Measurements from ENCODE around the gene ACACB. TPM values are rescaled to one million over a fixed set of nuclear protein-coding genes. Genes with fewer than 3 reads are reported as not detected.

ACACB gene
- total RNA-seq, 1 experiment from 2014 or later, result 8.2 TPM

GRCh38 chr12:109228664-109229063 lies 112.3 kb downstream of the ACACB start:
- intact Hi-C loops (cut with micrococcal nuclease; ENCODE audit: unreplicated experiment), result no loop called here
- Histone ChIP-seq H3K27me3 (replicated peaks; ENCODE audit: insufficient read depth, low read depth, low read length, poor library complexity) (no peaks in the 10 kb centered on the region), H3K9me3 (ENCODE audit: low read depth, low read length, poor library complexity, severe bottlenecking) (no peaks in the 10 kb centered on the region), H3K4me3 (ENCODE audit: low read depth, low read length, poor library complexity, severe bottlenecking) (no peak overlapping the region), H3K36me3 (ENCODE audit: insufficient read depth, low read length, poor library complexity, severe bottlenecking) (no peaks in the 10 kb centered on the region), H3K4me1 (ENCODE audit: insufficient read depth, low read length, poor library complexity, severe bottlenecking) (no peaks in the 10 kb centered on the region), H3K27ac (ENCODE audit: low read depth, low read length, poor library complexity, severe bottlenecking) (no peak overlapping the region)
- no TSS peak for BruUV-seq (replicated peaks)
- ChIA-PET POLR2A (ENCODE audit: low non-redundant PET) (no interaction called here), CTCF (no interaction called here)
- no peak for TF ChIP-seq EZH2 (IDR thresholded peaks at IDR 0.05; ENCODE audit: borderline replicate concordance, low read depth, low read length, poor library complexity, severe bottlenecking)
- no peak for DNase-seq (ENCODE audit: low spot score)

- intact Hi-C loops (cut with micrococcal nuclease; ENCODE audit: unreplicated experiment), result no loop called here
- Histone ChIP-seq H3K4me3 (ENCODE audit: low read depth, low read length, poor library complexity, severe bottlenecking) (no peak overlapping the region), H3K27me3 (replicated peaks; ENCODE audit: insufficient read depth, low read depth, low read length, poor library complexity) (no peaks in the 10 kb centered on the region), H3K27ac (ENCODE audit: low read depth, low read length, poor library complexity, severe bottlenecking) (no peak overlapping the region), H3K4me1 (ENCODE audit: insufficient read depth, low read length, poor library complexity, severe bottlenecking) (no peaks in the 10 kb centered on the region), H3K36me3 (ENCODE audit: insufficient read depth, low read length, poor library complexity, severe bottlenecking) (no peaks in the 10 kb centered on the region), H3K9me3 (ENCODE audit: low read depth, low read length, poor library complexity, severe bottlenecking) (no peaks in the 10 kb centered on the region)
- no TSS peak for BruUV-seq (replicated peaks)
- POLR2A ChIA-PET (ENCODE audit: low non-redundant PET), result no interaction called here
- CTCF ChIA-PET, result no interaction called here
- TF ChIP-seq EZH2 (IDR thresholded peaks at IDR 0.05; ENCODE audit: borderline replicate concordance, low read depth, low read length, poor library complexity, severe bottlenecking) (no peak), CTCF (conservative IDR thresholded peaks at IDR 0.05; ENCODE audit: low read depth, low read length) (no peak)
- no peak for DNase-seq (ENCODE audit: low spot score)
Measured at GRCh38 chr12:109230193-109230592, 113.8 kb downstream of the ACACB start.

GRCh38 chr12:109232731-109233130 lies 116.3 kb downstream of the ACACB start:
- no peak for DNase-seq (ENCODE audit: low spot score)
- intact Hi-C loops (cut with micrococcal nuclease; ENCODE audit: unreplicated experiment), result no loop called here
- H3K27me3 ChIP-seq (replicated peaks; ENCODE audit: insufficient read depth, low read depth, low read length, poor library complexity), result no peaks in the 10 kb centered on the region
- POLR2A ChIA-PET (ENCODE audit: low non-redundant PET), result no interaction called here
- no peaks in the 10 kb centered on the region for H3K4me1 ChIP-seq (ENCODE audit: insufficient read depth, low read length, poor library complexity, severe bottlenecking)
- H3K27ac ChIP-seq (ENCODE audit: low read depth, low read length, poor library complexity, severe bottlenecking), result no peak overlapping the region
- CTCF ChIA-PET, result no interaction called here
- no peaks in the 10 kb centered on the region for H3K9me3 ChIP-seq (ENCODE audit: low read depth, low read length, poor library complexity, severe bottlenecking)
- no peak overlapping the region for H3K4me3 ChIP-seq (ENCODE audit: low read depth, low read length, poor library complexity, severe bottlenecking)
- TF ChIP-seq EZH2 (IDR thresholded peaks at IDR 0.05; ENCODE audit: borderline replicate concordance, low read depth, low read length, poor library complexity, severe bottlenecking), result no peak
- no peak for TF ChIP-seq CTCF (conservative IDR thresholded peaks at IDR 0.05; ENCODE audit: low read depth, low read length)
- H3K36me3 ChIP-seq (ENCODE audit: insufficient read depth, low read length, poor library complexity, severe bottlenecking), result no peaks in the 10 kb centered on the region
- BruUV-seq (replicated peaks), result no TSS peak

GRCh38 chr12:109234012-109234411 lies 117.6 kb downstream of the ACACB start:
- Histone ChIP-seq H3K4me3 (ENCODE audit: low read depth, low read length, poor library complexity, severe bottlenecking) (no peak overlapping the region), H3K4me1 (ENCODE audit: insufficient read depth, low read length, poor library complexity, severe bottlenecking) (no peaks in the 10 kb centered on the region), H3K27me3 (replicated peaks; ENCODE audit: insufficient read depth, low read depth, low read length, poor library complexity) (no peaks in the 10 kb centered on the region), H3K36me3 (ENCODE audit: insufficient read depth, low read length, poor library complexity, severe bottlenecking) (no peaks in the 10 kb centered on the region), H3K9me3 (ENCODE audit: low read depth, low read length, poor library complexity, severe bottlenecking) (no peaks in the 10 kb centered on the region), H3K27ac (ENCODE audit: low read depth, low read length, poor library complexity, severe bottlenecking) (no peak overlapping the region)
- ChIA-PET CTCF (no interaction called here), POLR2A (ENCODE audit: low non-redundant PET) (no interaction called here)
- no TSS peak for BruUV-seq (replicated peaks)
- intact Hi-C loops (cut with micrococcal nuclease; ENCODE audit: unreplicated experiment), result no loop called here
- no peak for TF ChIP-seq EZH2 (IDR thresholded peaks at IDR 0.05; ENCODE audit: borderline replicate concordance, low read depth, low read length, poor library complexity, severe bottlenecking)
- TF ChIP-seq CTCF (conservative IDR thresholded peaks at IDR 0.05; ENCODE audit: low read depth, low read length), result no peak
- no peak for DNase-seq (ENCODE audit: low spot score)

Measured in A673 (cell line).